NCI-H2227 (cell line): ENCODE data around the gene SUSD4.
"Not testable (repeated sequence)": the region's sequence is repeated elsewhere in the genome, so short reads cannot be mapped to it uniquely, and the experiment has no call there.

Source experiments
- DNase-seq: peaks from one replicate; lab custom pipeline; 2025; ENCODE audit not compliant: unreplicated experiment; lab: John Stamatoyannopoulos, UW

SUSD4 gene

DNA sequence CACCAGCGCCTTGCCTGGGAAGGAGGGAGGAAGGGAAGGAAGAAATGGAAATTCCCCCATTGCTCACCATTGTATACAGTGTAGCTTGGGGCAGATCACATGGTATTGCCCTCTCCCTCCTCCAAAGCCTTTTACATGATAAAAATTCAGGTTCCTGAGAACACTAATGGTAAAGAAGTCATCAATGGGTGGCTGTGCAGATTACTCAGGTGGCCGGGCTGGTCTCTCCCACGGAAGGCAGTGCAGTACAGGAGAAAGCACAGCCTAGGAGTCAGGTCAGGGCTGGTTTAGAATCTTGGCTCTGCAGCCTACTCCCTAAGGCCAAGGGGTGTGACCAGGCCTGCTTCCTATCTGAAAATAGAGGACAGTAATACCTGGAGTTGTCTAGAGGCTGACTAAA is 107.9 kb downstream of the SUSD4 start:
- DNase-seq, result no peak

DNA sequence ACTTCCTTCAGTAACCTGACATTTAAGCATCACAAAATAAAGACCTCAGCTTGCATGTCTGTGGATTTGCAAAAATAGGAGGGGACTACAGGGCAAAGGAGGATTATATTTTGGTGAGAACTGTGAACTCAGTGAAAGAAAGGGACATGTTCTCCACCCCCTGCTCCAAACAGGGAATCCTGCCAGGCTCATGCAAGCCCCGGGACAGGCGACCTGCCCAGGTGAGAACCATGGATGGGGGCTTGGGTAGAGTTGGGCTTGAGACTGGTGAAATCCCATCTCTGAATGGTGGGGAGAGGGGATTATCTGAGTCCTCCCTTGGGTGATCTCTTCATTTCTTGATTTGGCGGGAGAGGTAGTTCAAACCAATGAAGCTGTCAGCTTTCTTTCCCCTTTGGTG is 110.1 kb downstream of the SUSD4 start:
- no peak for DNase-seq

DNA sequence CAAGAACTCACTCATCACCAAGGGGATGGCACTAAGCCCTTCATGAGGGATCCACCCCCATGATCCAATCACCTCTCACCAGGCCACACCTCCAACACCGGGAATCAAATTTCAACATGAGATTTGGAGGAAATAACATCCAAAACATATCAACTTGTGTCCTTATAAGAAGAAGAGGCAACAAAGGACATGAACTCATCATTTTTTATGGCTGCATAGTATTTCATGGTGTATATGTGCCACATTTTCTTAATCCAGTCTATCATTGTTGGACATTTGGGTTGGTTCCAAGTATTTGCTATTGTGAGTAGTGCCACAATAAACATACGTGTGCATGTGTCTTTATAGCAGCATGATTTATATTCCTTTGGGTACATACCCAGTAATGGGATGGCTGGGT is 112.6 kb downstream of the SUSD4 start:
- DNase-seq, result not testable (repeated sequence)

DNA sequence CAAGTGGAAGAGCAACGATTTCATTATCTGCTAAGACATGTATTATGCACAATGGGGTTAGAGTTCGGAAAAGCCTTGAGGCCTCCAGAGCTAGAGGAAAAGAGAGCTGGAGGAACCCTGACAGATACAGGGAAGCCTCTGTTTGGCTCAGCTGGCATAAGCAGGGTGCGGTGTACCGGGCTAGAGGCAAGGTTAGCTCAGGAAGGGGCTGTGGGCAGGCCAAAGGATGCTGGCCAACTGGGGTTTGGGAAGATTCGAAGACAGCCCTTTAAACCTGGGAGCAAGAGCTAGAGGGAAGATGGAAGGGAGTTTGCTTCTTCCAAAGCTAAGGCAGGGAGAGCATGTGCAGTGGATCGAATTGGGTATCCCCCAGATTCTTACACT is 113.4 kb downstream of the SUSD4 start:
- DNase-seq, result no peak

DNA sequence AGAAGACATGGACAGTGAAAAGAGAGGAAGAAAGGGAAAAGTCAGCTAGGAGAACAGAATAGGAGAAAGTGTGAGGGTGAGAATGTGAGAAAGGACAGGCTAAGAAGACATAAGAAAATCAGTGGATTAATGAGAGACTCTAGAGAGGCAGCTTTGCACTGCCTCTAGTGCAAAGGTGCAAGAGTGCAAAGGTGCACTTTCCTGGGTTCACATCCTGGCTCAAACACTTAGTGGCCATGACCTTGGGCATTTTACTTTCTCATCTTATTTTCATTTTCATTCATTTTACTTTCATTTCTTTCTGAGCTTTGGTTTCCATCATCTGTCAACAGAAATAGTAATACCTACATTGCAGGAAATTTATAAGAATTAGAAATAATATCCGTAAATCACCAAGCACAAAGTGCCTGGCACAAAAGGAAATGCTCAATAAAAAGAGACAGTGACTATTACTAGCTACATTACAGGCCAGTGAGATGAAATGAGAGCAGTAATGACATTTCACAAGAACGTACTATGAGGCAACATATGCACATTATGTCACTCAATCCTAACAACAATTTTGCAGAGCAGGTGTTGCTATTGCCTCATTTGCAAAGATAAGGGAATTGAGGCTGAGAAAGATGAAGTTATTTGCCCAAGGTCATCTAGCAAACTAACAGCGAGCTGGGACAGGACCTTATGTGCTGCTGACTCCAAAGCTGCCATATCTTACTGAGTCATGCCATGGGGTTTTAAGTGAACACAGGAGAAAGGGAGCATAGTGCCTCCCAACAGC is 113.9 kb downstream of the SUSD4 start:
- DNase-seq, result no peak

DNA sequence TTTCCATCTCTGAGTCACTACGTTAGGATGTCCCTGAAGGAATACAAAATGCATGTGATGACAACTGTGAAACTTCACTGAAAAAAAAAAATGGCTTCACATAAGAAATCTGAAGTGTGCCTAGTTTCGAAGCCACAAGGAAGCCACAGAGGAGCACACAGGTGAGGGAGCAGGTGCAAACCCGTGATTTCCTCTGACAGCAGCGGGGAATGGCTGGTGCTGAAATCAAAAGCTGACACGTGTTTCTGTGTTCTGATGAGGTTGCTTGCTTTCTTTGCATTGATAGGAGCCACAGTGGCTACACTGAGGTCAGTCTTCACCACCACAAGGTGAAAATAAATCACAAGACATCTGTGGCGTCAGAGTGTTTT is 115.2 kb downstream of the SUSD4 start:
- DNase-seq, result no peak

DNA sequence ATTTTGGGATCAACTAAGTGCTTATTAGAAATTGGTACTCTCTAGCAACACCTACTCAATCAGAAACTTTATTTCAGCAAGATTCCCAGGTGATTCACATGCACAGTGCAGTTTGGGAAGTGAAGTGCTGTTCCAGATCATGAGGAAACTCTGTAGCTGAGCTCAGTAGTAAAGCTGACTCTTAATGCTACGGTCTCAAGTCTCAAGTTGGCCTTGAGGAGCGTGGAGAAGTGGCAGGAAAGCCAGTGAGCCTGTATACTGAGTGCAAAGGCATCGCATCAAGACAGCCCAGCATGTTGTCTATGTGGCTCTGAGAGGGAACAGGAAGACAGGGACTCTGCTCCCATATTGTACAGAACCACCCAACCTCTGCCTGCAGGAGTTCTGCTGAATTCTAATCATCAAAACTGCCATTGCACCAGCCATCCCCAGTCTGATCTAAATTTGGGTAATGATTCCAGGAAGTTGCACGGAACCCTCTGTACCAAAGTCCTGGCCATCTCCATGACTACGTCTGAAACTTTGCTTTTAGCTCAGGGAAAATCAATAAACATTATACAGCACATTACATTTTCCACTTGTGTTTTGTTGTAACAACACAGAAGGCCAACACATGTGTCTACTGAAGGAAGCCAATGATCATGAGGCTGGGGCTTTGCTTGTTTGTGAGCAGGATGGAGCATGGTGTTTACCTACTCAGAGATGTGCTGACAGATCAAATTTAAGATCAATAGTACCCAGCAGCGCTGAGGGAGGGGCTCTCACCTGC is 115.8 kb downstream of the SUSD4 start:
- no peak for DNase-seq

DNA sequence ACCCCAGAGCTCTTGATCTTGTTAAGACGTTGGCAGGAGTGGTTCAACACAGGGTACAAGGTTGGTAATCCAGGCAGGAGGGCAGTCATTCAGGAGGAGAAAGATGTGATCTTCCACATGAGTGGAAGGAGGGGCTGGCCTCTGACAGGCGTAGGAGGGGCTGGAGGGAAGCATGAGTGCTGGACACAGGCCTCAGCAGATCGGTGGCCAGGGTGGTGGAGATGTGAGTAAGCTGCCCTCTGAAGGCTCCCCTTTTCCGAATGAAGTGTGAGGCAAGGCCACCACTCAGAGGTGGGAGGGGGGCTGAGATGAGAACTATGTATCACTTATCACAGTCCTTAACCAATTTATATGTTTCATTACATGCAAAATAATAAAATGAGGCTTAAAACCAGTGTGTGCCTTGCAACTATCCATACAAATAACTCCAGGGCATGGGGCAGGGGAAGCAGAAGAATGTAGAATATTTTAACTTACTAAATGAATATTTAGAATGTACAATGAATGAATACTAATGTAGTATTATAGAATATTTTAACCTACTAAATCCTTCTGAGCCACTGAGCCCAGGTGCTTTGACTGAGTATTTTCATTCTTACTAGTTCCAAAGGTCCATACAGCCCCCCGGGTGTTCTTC is 117.4 kb downstream of the SUSD4 start:
- no peak for DNase-seq

DNA sequence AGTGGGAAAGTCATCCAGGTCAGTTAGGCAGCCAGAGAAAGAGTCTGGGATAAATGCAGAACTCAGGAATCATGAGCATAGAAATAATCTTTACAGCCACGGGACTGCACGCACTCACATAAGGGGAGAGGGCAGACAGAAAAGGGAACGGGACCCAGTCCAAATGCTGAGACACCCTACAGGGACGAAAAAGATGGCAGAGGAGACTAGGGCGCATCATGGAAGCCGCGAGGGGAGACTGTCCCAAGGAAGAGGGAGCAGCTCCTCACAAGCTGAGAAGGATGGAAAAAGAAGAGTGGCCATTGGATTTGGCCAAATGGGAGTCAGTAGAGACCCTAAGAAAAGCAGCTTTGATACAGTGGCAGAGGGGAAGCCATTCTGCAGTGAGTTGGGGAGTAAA is 118.0 kb downstream of the SUSD4 start:
- DNase-seq, result no peak

DNA sequence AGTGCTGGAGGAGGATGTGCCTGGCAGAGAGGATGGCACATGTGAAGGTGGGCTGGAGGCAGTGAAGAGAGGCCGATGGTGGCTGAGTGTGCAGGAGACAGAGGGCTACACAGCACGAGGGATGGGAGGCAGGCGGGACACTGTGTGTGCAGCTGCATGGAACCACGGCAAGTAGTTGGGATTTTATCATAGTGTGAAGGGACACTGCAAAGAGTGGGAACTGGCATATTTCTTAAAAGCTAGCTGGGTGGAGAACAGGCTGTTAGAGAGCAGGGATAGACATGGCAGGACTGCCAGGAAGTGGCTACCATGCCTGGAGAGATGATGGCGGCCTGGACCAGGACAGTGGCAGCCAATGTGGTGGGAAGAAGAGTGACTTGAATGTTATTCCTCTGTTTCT is 118.6 kb downstream of the SUSD4 start:
- DNase-seq, result no peak

DNA sequence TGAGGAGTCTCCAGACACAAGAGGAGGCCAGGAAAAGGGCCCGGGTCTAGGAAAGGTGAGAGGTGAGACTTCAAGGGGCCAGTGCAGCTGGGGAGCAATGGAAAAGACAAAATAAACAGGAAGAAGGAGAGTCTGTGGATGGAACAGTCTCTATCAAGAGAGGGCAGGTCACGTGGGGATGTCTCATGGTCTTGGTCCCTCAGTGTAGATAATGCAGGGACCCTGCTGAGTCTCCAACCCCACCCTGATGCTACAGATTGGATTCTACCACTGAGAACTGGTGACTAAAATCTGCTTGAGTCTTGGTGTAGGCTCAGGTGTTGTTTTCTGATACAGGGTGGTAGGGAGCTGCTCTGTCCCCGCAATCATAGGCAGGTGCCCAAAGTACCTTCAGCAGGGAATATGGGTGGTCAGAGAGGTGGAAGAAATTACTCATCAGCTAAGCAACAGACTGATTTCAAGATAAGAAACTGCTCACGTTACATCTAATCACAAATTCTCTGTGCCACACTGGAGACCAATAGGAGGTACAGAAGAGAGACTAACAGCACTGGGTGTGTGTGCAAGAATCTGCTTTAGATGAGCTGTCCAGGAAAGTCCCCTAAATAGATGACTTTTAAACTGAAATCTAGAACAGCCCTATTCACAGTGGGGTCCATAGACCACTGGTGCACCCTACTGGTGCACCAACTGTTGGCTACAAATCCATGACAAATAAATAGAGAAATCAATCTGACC is 119.4 kb downstream of the SUSD4 start:
- no peak for DNase-seq

DNA sequence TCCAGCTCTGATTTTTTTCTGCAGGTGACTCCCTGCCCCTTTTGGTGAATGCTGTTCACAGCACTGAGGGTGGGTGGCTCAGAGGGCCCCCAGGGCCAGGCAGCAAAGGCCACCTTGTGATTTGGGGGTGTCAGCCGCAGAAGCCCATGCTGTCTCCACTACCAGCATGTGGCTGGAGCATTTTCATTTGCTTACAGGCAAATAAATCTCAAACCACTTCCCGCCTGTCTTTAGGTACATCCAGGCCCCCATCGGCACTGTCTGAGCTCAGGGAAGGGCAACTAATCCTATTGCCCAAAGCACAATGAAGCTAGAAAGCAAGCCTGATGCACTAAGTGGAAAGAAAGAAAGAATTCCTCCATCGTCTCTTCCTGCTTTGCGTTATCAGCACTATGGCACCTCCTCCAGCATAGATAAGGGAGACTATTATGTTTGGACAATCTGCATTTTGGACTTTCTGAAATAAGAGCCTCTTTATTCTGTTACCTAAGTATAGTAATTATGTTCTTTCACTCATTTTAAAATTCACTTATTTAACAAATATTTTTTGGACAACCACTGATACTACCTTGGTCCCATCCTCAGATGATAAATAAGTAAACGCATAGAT is 120.4 kb downstream of the SUSD4 start:
- DNase-seq, result no peak

DNA sequence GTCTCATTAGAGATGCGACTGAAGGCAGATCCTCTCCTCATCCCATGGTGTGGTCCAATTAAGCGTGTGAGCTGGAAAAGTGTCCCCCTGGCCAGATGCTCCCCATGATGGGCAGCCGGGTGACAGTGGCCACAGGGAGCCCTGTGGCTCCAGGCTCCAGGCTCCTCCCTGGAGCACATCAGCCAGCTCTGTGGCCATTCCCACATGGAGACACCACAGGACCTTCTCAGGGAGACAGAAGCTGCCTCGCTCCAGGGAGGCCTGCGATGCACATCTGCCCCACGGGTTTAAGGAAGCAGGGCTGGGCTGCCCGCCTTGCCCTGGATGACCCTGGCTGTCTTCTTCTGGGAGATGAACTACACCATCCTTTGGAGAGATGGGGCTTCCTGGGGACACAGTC is 121.0 kb downstream of the SUSD4 start:
- no peak for DNase-seq

DNA sequence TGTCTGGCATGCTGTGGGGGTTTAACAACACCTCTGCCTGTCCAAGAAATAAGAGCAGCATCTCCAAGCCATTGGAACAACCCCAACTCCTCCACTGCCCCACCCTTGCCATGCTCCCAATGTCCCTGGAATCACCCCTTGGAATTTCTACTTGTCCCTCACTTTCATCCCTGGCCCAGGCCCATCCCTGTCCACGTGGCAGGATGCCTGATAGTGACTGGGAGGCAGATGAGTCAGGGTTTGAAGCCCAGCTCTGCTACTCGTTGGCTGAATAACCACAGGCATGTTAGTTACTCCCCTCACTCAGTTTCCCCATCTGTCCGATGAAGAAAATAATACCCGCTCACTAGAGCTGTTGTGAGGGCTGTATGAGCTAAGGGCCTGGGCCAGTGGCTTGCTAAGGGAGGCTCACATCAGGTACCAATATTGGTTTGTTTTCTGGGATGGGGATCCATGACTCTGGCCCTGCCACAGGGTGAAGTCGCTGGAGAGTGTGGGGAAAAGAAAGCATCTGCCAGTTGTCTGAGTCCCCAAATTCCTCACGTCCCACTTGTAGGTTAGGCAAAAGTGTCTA is 121.5 kb downstream of the SUSD4 start:
- DNase-seq, result no peak

DNA sequence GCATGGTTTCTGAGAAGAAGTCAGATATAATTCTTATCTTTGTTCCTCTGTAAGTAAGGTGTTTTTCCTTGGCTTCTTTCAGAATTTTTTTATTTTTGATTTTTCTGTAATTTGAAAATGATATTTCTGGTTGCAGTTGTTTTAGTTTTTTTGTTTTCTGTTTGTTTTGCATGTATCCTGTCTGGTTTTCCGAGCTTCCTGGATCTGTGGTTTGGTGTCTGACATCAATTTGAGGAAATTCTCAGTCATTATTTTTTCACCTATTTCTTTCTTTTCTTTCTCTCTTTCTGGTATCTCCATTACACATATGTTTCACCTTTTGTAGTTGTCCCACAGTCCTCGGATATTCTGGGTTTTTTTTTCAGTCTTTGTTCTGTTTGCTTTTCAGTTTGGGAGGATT is 123.9 kb downstream of the SUSD4 start:
- DNase-seq, result no peak

DNA sequence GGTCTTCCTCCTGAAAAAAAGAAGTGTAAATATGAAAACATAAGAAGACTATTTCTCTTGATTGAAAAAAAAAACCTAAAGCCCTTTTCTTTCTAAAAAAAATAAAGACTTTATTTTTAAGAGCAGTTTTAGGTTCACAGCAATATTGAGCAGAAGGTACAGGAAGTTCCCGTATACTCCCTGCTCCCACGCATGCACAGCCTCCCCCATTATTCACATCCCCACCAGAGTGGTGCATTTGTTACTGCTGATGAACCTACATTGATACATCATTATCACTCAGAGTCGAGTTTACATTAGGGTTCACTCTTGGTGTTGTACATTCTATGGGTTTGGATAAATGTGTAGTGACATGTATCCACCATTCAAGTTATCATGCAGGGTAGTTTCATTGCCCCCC is 128.9 kb downstream of the SUSD4 start:
- no peak for DNase-seq

DNA sequence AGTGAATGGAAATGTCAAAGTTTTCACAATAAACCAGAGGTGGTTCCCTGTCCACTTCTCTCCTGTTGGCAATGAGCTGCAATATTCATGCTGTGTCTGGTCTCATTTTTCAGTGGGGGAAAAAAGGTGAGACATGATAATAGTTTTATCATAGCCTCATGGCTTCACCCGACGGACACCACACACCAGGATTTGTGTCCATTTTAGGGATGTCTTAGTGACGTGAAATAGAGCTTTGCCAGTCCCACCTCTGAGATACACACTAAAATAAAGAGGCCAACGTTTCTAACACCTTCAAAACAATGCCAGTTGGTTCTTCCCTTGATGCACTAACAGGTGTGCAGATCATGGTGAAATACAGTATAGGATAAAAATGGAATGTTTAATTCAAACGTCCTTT is 129.4 kb downstream of the SUSD4 start:
- DNase-seq, result no peak

DNA sequence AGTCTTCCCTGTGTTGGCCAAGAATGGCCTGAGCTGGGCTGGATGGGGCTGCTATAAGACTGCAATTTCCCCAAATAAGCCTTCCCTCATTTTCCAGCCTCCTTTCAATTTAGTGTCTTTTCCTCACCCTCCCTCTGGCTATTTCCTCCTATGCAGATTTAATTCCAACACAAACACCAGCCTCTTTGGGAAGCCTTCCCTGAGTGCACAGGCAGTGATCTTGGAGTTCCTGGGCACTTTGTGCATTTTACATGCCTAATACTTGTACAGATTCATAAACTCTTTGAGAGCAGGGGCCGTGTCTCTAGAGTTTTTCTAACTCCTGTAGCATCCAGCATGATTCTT is 129.8 kb downstream of the SUSD4 start:
- no peak for DNase-seq

DNA sequence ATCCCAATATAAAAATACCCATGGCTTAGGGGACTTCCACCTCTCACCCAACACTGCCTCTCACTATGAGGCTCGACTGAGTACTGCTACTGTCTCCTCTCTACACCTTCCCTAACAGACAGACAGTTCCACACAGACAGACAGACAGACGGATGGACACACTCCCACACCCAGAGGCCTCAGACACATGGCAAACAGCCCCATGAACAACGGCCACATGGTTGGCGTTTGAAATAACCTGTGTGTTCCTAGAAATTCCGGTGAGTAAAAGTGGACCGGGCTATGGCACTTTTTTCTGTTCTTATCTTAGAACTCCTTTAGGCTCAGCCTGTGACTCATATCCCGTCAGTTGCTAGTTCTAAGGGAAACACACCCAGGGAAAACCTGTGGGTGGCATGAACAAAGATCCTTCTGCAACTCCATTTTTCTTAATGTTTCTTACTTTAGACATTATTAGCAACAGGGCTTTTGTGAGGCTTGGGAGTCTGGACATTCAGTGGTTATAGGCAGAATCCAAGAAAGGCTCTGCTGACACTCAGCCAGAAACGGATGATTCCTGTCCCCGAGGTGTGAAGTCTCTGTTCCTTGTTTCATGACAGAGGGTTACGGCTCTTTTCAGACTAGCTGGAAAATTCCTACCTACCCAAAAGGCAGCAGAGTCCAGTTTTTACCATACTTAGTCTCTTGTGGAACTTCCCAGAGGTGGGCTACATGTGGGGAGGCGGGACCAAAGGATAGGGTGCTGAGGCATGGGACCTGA is 130.4 kb downstream of the SUSD4 start:
- DNase-seq, result peak; percentile 45

DNA sequence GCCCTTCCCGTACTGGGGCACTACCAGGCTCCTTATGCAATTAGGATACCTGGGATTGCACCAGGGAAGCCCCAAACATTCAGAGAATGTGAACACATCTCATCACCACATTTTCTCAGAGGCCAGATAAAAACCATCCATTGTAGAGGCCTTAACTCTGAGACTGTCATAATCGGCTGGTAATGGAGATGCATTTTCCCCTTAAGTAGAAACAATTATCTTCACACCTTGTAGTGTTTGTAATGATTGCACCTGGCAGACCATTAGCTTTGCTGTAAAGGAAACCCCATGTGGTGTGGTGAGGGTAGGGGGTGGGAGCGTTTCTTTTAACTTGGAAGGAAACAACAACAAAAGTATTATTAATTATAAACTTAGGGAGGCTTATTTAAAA is 131.0 kb downstream of the SUSD4 start:
- peak; percentile 62 for DNase-seq
